ENCODE data around the gene VSTM2L.

Gene VSTM2L

GRCh38 chr20:37990571-37991151 lies 87.7 kb downstream of the VSTM2L start:
- no peak overlapping the region for H3K4me3 ChIP-seq (ENCODE audit: low read length)
- peaks cover 13% of the 10 kb centered on the region; the same call in 1 of the 2 replicates for H3K36me3 ChIP-seq (ENCODE audit: control insufficient read depth, insufficient read depth, low read length)
- H3K9me3 ChIP-seq (ENCODE audit: control insufficient read depth, insufficient read depth, low read length), result no peaks in the 10 kb centered on the region
- H3K27ac ChIP-seq (ENCODE audit: low read length), result no peak overlapping the region
- no peaks in the 10 kb centered on the region for H3K27me3 ChIP-seq (ENCODE audit: control insufficient read depth, insufficient read depth, low read length)
- no CpG with 5 or more reads among the region's 10 CpGs for WGBS (ENCODE audit: insufficient coverage, insufficient read length)
- H3K4me1 ChIP-seq (ENCODE audit: control insufficient read depth, insufficient read depth, low read length), result no peaks in the 10 kb centered on the region; the same call in 1 of the 2 replicates
- DNase-seq (ENCODE audit: low read depth, low spot score), result no peak

- no peak overlapping the region for H3K27ac ChIP-seq (ENCODE audit: low read length)
- peaks cover 14% of the 10 kb centered on the region; the same call in 1 of the 2 replicates for H3K36me3 ChIP-seq (ENCODE audit: control insufficient read depth, insufficient read depth, low read length)
- H3K27me3 ChIP-seq (ENCODE audit: control insufficient read depth, insufficient read depth, low read length), result no peaks in the 10 kb centered on the region
- WGBS (ENCODE audit: insufficient coverage, insufficient read length), result no CpG with 5 or more reads among the region's 4 CpGs
- no peaks in the 10 kb centered on the region; the same call in 1 of the 2 replicates for H3K4me1 ChIP-seq (ENCODE audit: control insufficient read depth, insufficient read depth, low read length)
- H3K4me3 ChIP-seq (ENCODE audit: low read length), result no peak overlapping the region
- DNase-seq (ENCODE audit: low read depth, low spot score), result no peak
- no peaks in the 10 kb centered on the region for H3K9me3 ChIP-seq (ENCODE audit: control insufficient read depth, insufficient read depth, low read length)
Measured at GRCh38 chr20:37991157-37991866, 88.4 kb downstream of the VSTM2L start.

- Histone ChIP-seq H3K4me1 (ENCODE audit: control insufficient read depth, insufficient read depth, low read length) (no peaks in the 10 kb centered on the region; the same call in 1 of the 2 replicates), H3K36me3 (ENCODE audit: control insufficient read depth, insufficient read depth, low read length) (peaks cover 19% of the 10 kb centered on the region), H3K27me3 (ENCODE audit: control insufficient read depth, insufficient read depth, low read length) (no peaks in the 10 kb centered on the region), H3K9me3 (ENCODE audit: control insufficient read depth, insufficient read depth, low read length) (no peaks in the 10 kb centered on the region), H3K4me3 (ENCODE audit: low read length) (no peak overlapping the region), H3K27ac (ENCODE audit: low read length) (no peak overlapping the region)
- WGBS (ENCODE audit: insufficient coverage, insufficient read length), result no CpG with 5 or more reads among the region's 4 CpGs
- no peak for DNase-seq (ENCODE audit: low read depth, low spot score)
Measured at GRCh38 chr20:37991908-37992307, 89.0 kb downstream of the VSTM2L start.

DNA sequence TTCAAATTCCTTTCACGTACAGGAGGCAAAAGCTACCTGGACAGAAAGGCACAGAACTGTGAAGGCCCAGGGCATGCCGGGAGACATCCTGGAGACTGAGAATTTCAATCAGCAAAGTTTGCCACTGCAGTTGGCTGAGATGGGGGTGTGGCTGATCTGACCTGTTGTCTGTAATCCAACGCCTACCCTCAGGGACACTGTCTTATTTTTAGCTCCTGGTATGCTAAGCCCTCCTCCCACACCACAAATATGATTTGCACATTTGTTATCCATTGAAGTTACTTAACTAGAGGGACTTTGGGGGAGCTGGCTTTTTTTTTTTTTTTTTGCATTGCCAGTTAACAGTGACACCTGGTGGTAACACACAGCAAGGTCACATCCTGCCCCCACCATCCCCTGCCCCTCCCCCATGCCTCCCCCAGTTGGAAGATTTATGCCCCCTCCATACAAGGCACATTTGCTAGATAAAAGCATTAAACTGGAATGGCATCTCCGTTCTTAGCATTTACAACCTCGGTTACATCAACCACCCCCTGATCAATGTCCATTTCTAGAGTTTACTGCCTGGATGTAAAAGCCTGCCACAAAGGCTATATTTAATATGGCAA lies 90.0 kb downstream of the VSTM2L start:
- WGBS (ENCODE audit: insufficient coverage, insufficient read length), result no CpG with 5 or more reads among the region's 5 CpGs
- H3K4me1 ChIP-seq (ENCODE audit: control insufficient read depth, insufficient read depth, low read length), result no peaks in the 10 kb centered on the region; the same call in 1 of the 2 replicates
- DNase-seq (ENCODE audit: low read depth, low spot score), result no peak
- no peak overlapping the region for H3K27ac ChIP-seq (ENCODE audit: low read length)
- H3K9me3 ChIP-seq (ENCODE audit: control insufficient read depth, insufficient read depth, low read length), result no peaks in the 10 kb centered on the region
- H3K36me3 ChIP-seq (ENCODE audit: control insufficient read depth, insufficient read depth, low read length), result peaks cover 23% of the 10 kb centered on the region
- H3K4me3 ChIP-seq (ENCODE audit: low read length), result no peak overlapping the region
- no peaks in the 10 kb centered on the region for H3K27me3 ChIP-seq (ENCODE audit: control insufficient read depth, insufficient read depth, low read length)

DNA sequence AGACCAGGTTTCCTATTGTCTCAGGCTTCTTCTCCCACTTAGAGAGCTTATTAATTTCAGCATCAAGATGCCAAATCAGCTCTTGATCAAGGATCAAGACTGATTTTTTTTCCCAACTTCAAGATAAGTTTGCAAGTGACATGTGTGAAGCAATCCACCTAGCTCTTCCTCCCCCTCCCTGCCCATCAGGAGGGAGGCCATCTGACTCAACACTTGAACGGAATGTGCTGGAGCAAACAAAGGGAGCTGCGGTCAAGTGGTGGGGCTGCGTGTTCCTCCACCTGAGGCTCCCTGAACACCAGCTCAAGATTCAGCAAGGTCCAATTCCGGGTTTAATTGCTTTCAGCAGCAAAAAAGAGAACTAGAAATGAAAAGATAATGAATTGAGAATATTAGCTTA lies 91.6 kb downstream of the VSTM2L start:
- WGBS (ENCODE audit: insufficient coverage, insufficient read length), result no CpG with 5 or more reads among the region's 4 CpGs
- Histone ChIP-seq H3K4me1 (ENCODE audit: control insufficient read depth, insufficient read depth, low read length) (no peaks in the 10 kb centered on the region; the same call in 1 of the 2 replicates), H3K27me3 (ENCODE audit: control insufficient read depth, insufficient read depth, low read length) (no peaks in the 10 kb centered on the region), H3K9me3 (ENCODE audit: control insufficient read depth, insufficient read depth, low read length) (no peaks in the 10 kb centered on the region), H3K27ac (ENCODE audit: low read length) (no peak overlapping the region), H3K4me3 (ENCODE audit: low read length) (no peak overlapping the region), H3K36me3 (ENCODE audit: control insufficient read depth, insufficient read depth, low read length) (peaks cover 26% of the 10 kb centered on the region)
- DNase-seq (ENCODE audit: low read depth, low spot score), result no peak

All from iPS DF 6.9 (cell line).